SU-DHL-6 (cell line): ENCODE results near the gene DIS3L2.

Experiments
- H2AFZ ChIP-seq: fragments of 200-600 bp; sonication (generic); 2 replicates; pipeline ENCODE4 v1.6.1; 2014; ENCODE audit warnings: low read depth, mild to moderate bottlenecking, moderate library complexity, mixed read lengths, antibody characterized with exemption, low read length; ENCODE audit not compliant: severe bottlenecking
- H3F3A ChIP-seq: fragments of 200-600 bp; shearing (Covaris generic); 2 replicates; pipeline ENCODE4 v1.6.0; 2016; ENCODE audit warnings: antibody characterized with exemption, mild to moderate bottlenecking; ENCODE audit not compliant: insufficient read depth
- H3K27ac ChIP-seq: fragments of 200-600 bp; sonication (generic); 2 replicates; pipeline ENCODE4 v1.5.1; 2016; ENCODE audit warnings: low read depth, mild to moderate bottlenecking, low read length, moderate library complexity, mixed read lengths
- H3K27me3 ChIP-seq: fragments of 200-600 bp; sonication (generic), shearing (Covaris generic); 2 replicates; pipeline ENCODE4 v1.6.0; 2014; ENCODE audit warnings: mild to moderate bottlenecking, low read length
- H3K36me3 ChIP-seq: fragments of 200-600 bp; sonication (generic); 2 replicates; pipeline ENCODE4 v1.6.1; 2014; ENCODE audit warnings: mild to moderate bottlenecking, low read length, mixed read lengths
- H3K4me2 ChIP-seq: fragments of 300-600, 200-600 bp; shearing (Covaris generic), sonication (generic); 2 replicates; pipeline ENCODE4 v1.6.0; 2014; ENCODE audit warnings: low read length, low read depth, mild to moderate bottlenecking; ENCODE audit not compliant: poor library complexity, severe bottlenecking
- H3K4me3 ChIP-seq: fragments of 200-600 bp; sonication (generic); 2 replicates; pipeline ENCODE4 v1.5.1; 2014; ENCODE audit warnings: antibody characterized with exemption, low read length, mild to moderate bottlenecking, mixed read lengths; ENCODE audit not compliant: insufficient read depth, poor library complexity, severe bottlenecking
- H3K79me2 ChIP-seq: fragments of 200-600 bp; sonication (generic); 2 replicates; pipeline ENCODE4 v1.6.1; 2014; ENCODE audit warnings: mild to moderate bottlenecking, low read length, moderate library complexity; ENCODE audit not compliant: insufficient read depth
- H3K9ac ChIP-seq: fragments of 200-600 bp; sonication (generic); 2 replicates; pipeline ENCODE4 v1.7.0; 2014; ENCODE audit warnings: mild to moderate bottlenecking, low read length
- H3K9me2 ChIP-seq: fragments of 200-600 bp; sonication (generic); replicated peaks from 2 replicates; pipeline ENCODE4 v1.6.1; 2014; ENCODE audit warnings: low read length; ENCODE audit not compliant: insufficient read depth
- H3K9me3 ChIP-seq: fragments of 200-600 bp; sonication (generic); 2 replicates; pipeline ENCODE4 v1.6.1; 2014; ENCODE audit warnings: low read length, mixed read lengths; ENCODE audit not compliant: insufficient read depth
- H4K20me1 ChIP-seq: fragments of 200-600 bp; sonication (generic); 2 replicates; pipeline ENCODE4 v1.6.1; 2014; ENCODE audit warnings: low read depth, mild to moderate bottlenecking, antibody characterized with exemption, low read length, moderate library complexity, mixed read lengths
- CTCF ChIP-seq: fragments of 200-600 bp; sonication (generic); IDR thresholded peaks from one replicate; pipeline ENCODE4 v1.5.1; 2017; ENCODE audit warnings: antibody characterized with exemption, mild to moderate bottlenecking, low read length, moderate library complexity; ENCODE audit not compliant: insufficient read depth, poor library complexity, severe bottlenecking
- EZH2phosphoT487 ChIP-seq: fragments of 200-600 bp; sonication (generic), shearing (Covaris generic); conservative IDR thresholded peaks from 2 replicates; pipeline ENCODE4 v1.6.1; 2018; ENCODE audit warnings: mild to moderate bottlenecking, antibody characterized with exemption, low read length, moderate library complexity, mixed read lengths

DIS3L2 gene

GRCh38 chr2:232211743-232212686 lies 250.5 kb downstream of the DIS3L2 start:
- no peaks in the 10 kb centered on the region for H3K27me3 ChIP-seq
- H3K9ac ChIP-seq: no peak overlapping the region
- H3K36me3 ChIP-seq: no peaks in the 10 kb centered on the region
- no peaks in the 10 kb centered on the region for H3K9me2 ChIP-seq
- TF ChIP-seq EZH2phosphoT487 (no peak), CTCF (no peak)
- no peaks in the 10 kb centered on the region for H4K20me1 ChIP-seq
- H3K79me2 ChIP-seq: no peaks in the 10 kb centered on the region
- H3F3A ChIP-seq: no peaks in the 10 kb centered on the region
- no peak overlapping the region for H3K4me3 ChIP-seq
- no peak overlapping the region for H3K4me2 ChIP-seq
- no peak overlapping the region for H3K27ac ChIP-seq
- H2AFZ ChIP-seq: no peak overlapping the region
- no peaks in the 10 kb centered on the region for H3K9me3 ChIP-seq

- H3K9ac ChIP-seq: no peak overlapping the region
- H2AFZ ChIP-seq: no peak overlapping the region
- H3K4me2 ChIP-seq: no peak overlapping the region
- no peaks in the 10 kb centered on the region for H4K20me1 ChIP-seq
- H3K9me3 ChIP-seq: no peaks in the 10 kb centered on the region
- no peaks in the 10 kb centered on the region for H3K27me3 ChIP-seq
- TF ChIP-seq CTCF: no peak
- TF ChIP-seq EZH2phosphoT487: no peak
- no peak overlapping the region for H3K27ac ChIP-seq
- H3K9me2 ChIP-seq: no peaks in the 10 kb centered on the region
- no peak overlapping the region for H3K4me3 ChIP-seq
- H3K79me2 ChIP-seq: no peaks in the 10 kb centered on the region
- H3K36me3 ChIP-seq: no peaks in the 10 kb centered on the region
- no peaks in the 10 kb centered on the region for H3F3A ChIP-seq
These were observed 251.7 kb downstream of the DIS3L2 start for GRCh38 chr2:232213176-232213575.

DNA sequence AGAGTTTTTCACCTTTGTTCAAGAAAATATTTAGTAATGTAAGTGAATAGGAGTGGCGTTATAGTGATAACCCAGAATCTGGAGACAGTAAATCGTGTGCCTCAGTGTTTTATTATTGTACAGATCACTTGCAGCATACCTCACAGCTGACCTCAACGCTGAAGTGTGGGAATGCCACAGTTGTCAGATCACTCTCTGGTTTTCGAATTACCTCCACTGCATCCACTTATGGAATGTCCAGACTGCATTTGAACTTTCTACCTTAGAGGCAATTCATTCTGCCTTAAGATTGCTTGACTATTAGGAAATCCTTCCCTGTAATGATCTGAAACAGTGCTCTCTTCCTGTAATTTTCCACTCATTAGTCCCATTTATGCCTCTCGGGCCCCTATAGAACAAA lies 252.5 kb downstream of the DIS3L2 start:
- Histone ChIP-seq H3K4me2 (no peak overlapping the region), H3K9ac (no peak overlapping the region), H2AFZ (no peak overlapping the region), H3K79me2 (no peaks in the 10 kb centered on the region), H3K27ac (no peak overlapping the region), H3K9me2 (no peaks in the 10 kb centered on the region), H3K27me3 (no peaks in the 10 kb centered on the region), H3K4me3 (no peak overlapping the region), H3F3A (no peaks in the 10 kb centered on the region), H4K20me1 (no peaks in the 10 kb centered on the region), H3K9me3 (no peaks in the 10 kb centered on the region), H3K36me3 (no peaks in the 10 kb centered on the region)
- TF ChIP-seq EZH2phosphoT487 (no peak), CTCF (no peak)
